SK-N-SH treated with all-trans-retinoic acid at 6 μM for 48 hours (cell line): Measurements from ENCODE around the gene AGAP2.
A peak's percentile ranks its signal among the peaks of the same experiment; 100 is the strongest.

Source experiments
- ATAC-seq: fragments of 200-7000 bp; cut with Tn5 transposase; 3 replicates; pipeline ENCODE4 v1.9.1; 2020; ENCODE audit warnings: mild to moderate bottlenecking, moderate library complexity
- ARNTL ChIP-seq: fragments of 450-650 bp; formaldehyde crosslinking; IDR thresholded peaks from 2 replicates; pipeline ENCODE4 v1.5.0; 2020; ENCODE audit warnings: low read depth, mild to moderate bottlenecking, moderate library complexity, borderline replicate concordance
- BACH2 ChIP-seq: fragments of 250-450 bp; sonication (Bioruptor Pico); IDR thresholded peaks from 2 replicates; pipeline ENCODE4 v1.9.0; 2021; ENCODE audit warnings: mild to moderate bottlenecking, borderline replicate concordance
- CREB5 ChIP-seq: fragments of 250-450 bp; sonication (Bioruptor Pico); IDR thresholded peaks from 2 replicates; pipeline ENCODE4 v1.5.1; 2020; ENCODE audit warnings: low read depth, mild to moderate bottlenecking, moderate library complexity
- ISL1 ChIP-seq: fragments of 250-450 bp; sonication (Bioruptor Pico); IDR thresholded peaks from 2 replicates; pipeline ENCODE4 v2.1.2; 2022; ENCODE audit warnings: mild to moderate bottlenecking, moderate library complexity
- OSR1 ChIP-seq: fragments of 250-450 bp; sonication (Bioruptor Pico); IDR thresholded peaks from 2 replicates; pipeline ENCODE4 v1.8.0; 2022; ENCODE audit warnings: moderate library complexity, mild to moderate bottlenecking, inconsistent platforms
- PATZ1 ChIP-seq: fragments of 250-450 bp; sonication (Bioruptor Pico); IDR thresholded peaks from 2 replicates; pipeline ENCODE4 v1.8.0; 2020; ENCODE audit warnings: mild to moderate bottlenecking, moderate library complexity, borderline replicate concordance
- POU6F1 ChIP-seq: fragments of 250-450 bp; sonication (Bioruptor Pico); IDR thresholded peaks from 2 replicates; pipeline ENCODE4 v1.8.0; 2021; ENCODE audit warnings: low read depth, mild to moderate bottlenecking, moderate library complexity, borderline replicate concordance
- PPARA ChIP-seq: fragments of 250-450 bp; sonication (Bioruptor Pico); IDR thresholded peaks from 2 replicates; pipeline ENCODE4 v1.5.0; 2020; ENCODE audit warnings: mild to moderate bottlenecking, borderline replicate concordance
- SNAI2 ChIP-seq: fragments of 250-450 bp; sonication (Bioruptor Pico); IDR thresholded peaks from 2 replicates; pipeline ENCODE4 v1.5.0; 2020; ENCODE audit warnings: mild to moderate bottlenecking, moderate library complexity
- TCF4 ChIP-seq: fragments of 250-450 bp; sonication (Bioruptor Pico); IDR thresholded peaks from 2 replicates; pipeline ENCODE4 v1.8.0; 2021; ENCODE audit warnings: mild to moderate bottlenecking, moderate library complexity, borderline replicate concordance
- TOX ChIP-seq: fragments of 250-450 bp; sonication (Bioruptor Pico); IDR thresholded peaks from 2 replicates; pipeline ENCODE4 v1.8.0; 2021; ENCODE audit warnings: mild to moderate bottlenecking, moderate library complexity, borderline replicate concordance
- TSHZ2 ChIP-seq: fragments of 250-450 bp; sonication (Bioruptor Pico); IDR thresholded peaks from 2 replicates; pipeline ENCODE4 v1.5.0; 2020; ENCODE audit warnings: mild to moderate bottlenecking, moderate library complexity
- ZFP3 ChIP-seq: fragments of 250-450 bp; sonication (Bioruptor Pico); IDR thresholded peaks from 2 replicates; pipeline ENCODE4 v1.5.0; 2020; ENCODE audit warnings: mild to moderate bottlenecking, moderate library complexity
- ZFP30 ChIP-seq: fragments of 450-650 bp; formaldehyde crosslinking; IDR thresholded peaks from 2 replicates; pipeline ENCODE4 v1.5.0; 2022; ENCODE audit warnings: mild to moderate bottlenecking, moderate library complexity
- ZNF70 ChIP-seq: fragments of 450-650 bp; formaldehyde crosslinking; IDR thresholded peaks from 2 replicates; pipeline ENCODE4 v1.5.0; 2020; ENCODE audit warnings: mild to moderate bottlenecking, moderate library complexity
- ZNF8 ChIP-seq: fragments of 450-650 bp; formaldehyde crosslinking; IDR thresholded peaks from 2 replicates; pipeline ENCODE4 v1.5.0; 2020; ENCODE audit warnings: mild to moderate bottlenecking, moderate library complexity

AGAP2 gene

DNA sequence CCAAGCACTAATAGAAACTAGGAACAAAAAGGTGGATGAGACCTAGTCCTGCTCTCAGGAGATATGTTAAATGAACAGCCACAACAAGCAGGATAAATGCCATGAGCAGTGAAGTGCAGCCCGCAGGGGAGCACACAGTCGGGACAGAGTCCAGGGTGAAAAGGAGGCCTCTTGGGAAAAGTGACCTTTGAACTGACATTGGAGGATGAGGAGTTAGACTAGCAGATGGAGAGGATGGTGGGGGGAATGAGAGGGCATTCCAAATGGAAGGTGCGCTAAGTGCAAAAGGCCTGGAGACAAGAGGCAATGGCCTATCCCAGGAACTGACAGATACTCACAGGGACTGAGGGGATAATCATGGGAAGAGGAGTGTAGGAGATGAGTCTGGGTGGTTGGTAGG, 40.1 kb downstream of the AGAP2 start:
- no peak for ATAC-seq
- TF ChIP-seq TCF4 (CRISPR knock-in tag) (no peak), ZFP3 (CRISPR knock-in tag) (no peak), TSHZ2 (CRISPR knock-in tag) (no peak), ZNF8 (CRISPR knock-in tag) (no peak), ARNTL (CRISPR knock-in tag) (no peak)

- no peak for ATAC-seq
- TF ChIP-seq ISL1 (no peak), CREB5 (CRISPR knock-in tag) (no peak), PATZ1 (CRISPR knock-in tag) (no peak), OSR1 (CRISPR knock-in tag) (no peak), BACH2 (CRISPR knock-in tag) (no peak)
- TF ChIP-seq, all 23 proteins: peak for 0
Observed at GRCh38 chr12:57697076-57697475, 41.5 kb downstream of the AGAP2 start.

- ATAC-seq: no peak
- TF ChIP-seq OSR1 (CRISPR knock-in tag) (no peak), ZNF70 (no peak), TOX (no peak), ZNF8 (CRISPR knock-in tag) (no peak), ISL1 (no peak), ZFP3 (CRISPR knock-in tag) (no peak), ZFP30 (CRISPR knock-in tag) (no peak), TCF4 (CRISPR knock-in tag) (no peak), ARNTL (CRISPR knock-in tag) (no peak), BACH2 (CRISPR knock-in tag) (no peak), POU6F1 (CRISPR knock-in tag) (no peak), PPARA (CRISPR knock-in tag) (no peak)
Observed at GRCh38 chr12:57695770-57696432, 42.6 kb downstream of the AGAP2 start.

GRCh38 chr12:57694459-57695019, 44.0 kb downstream of the AGAP2 start:
- peak; percentile 14 for ATAC-seq

More at GRCh38 chr12:57694459-57695019, 44.0 kb downstream of the AGAP2 start:
- TF ChIP-seq PATZ1 (CRISPR knock-in tag) (no peak), TSHZ2 (CRISPR knock-in tag) (no peak), POU6F1 (CRISPR knock-in tag) (no peak), ZNF8 (CRISPR knock-in tag) (no peak), SNAI2 (CRISPR knock-in tag) (no peak)
